Brain microvascular endothelial cell (primary cell): ENCODE measurements around the gene KIF5C.
A peak's percentile ranks its signal among the peaks of the same experiment; 100 is the strongest.

ENCODE experiments used
- DNase-seq: peaks from one replicate; pipeline ENCODE4 v3.0.0-alpha.2; 2020
- H3K27ac ChIP-seq: fragments of 250-450 bp; sonication (Bioruptor Pico); 2 replicates; pipeline ENCODE4 v1.5.1; 2020; ENCODE audit warnings: mild to moderate bottlenecking, moderate library complexity
- H3K27me3 ChIP-seq: fragments of 250-450 bp; sonication (Bioruptor Pico); replicated peaks from 2 replicates; pipeline ENCODE4 v1.5.1; 2020; ENCODE audit warnings: mild to moderate bottlenecking
- H3K36me3 ChIP-seq: fragments of 250-450 bp; sonication (Bioruptor Pico); replicated peaks from 2 replicates; pipeline ENCODE4 v1.5.1; 2020; ENCODE audit warnings: mild to moderate bottlenecking
- H3K4me3 ChIP-seq: 2 replicates; pipeline ENCODE4 v1.5.1; 2011; ENCODE audit warnings: low read depth, mild to moderate bottlenecking, control low read depth, low read length, moderate library complexity
- CTCF ChIP-seq: IDR thresholded peaks from 2 replicates; pipeline ENCODE4 v1.5.1; 2011; ENCODE audit warnings: low read depth, mild to moderate bottlenecking, moderate library complexity, low read length, control low read depth, inconsistent platforms; ENCODE audit errors: missing control alignments
- in situ Hi-C: cut with HindIII; loops from 2 replicates; pipeline ENCODE4 v1.10.0; 2017; ENCODE audit warnings: low sequenced_read_pairs, low pct_ligation_motif_present

The KIF5C gene

GRCh38 chr2:149068996-149069888, 194.2 kb downstream of the KIF5C start:
- TF ChIP-seq CTCF, result no peak
- H3K4me3 ChIP-seq, result no peak overlapping the region
- peak; percentile 54 for DNase-seq
- in situ Hi-C loops, result no loop called here
- peak overlapping the region; percentile 57 for H3K27ac ChIP-seq
- no peaks in the 10 kb centered on the region for H3K36me3 ChIP-seq
- no peaks in the 10 kb centered on the region for H3K27me3 ChIP-seq

- Histone ChIP-seq H3K36me3 (no peaks in the 10 kb centered on the region), H3K27ac (no peak overlapping the region), H3K27me3 (no peaks in the 10 kb centered on the region), H3K4me3 (no peak overlapping the region)
- no peak for TF ChIP-seq CTCF
- no peak for DNase-seq
- in situ Hi-C loops, result no loop called here
Observed at GRCh38 chr2:149070681-149071320, 195.8 kb downstream of the KIF5C start.

- Histone ChIP-seq H3K27ac (no peak overlapping the region), H3K36me3 (no peaks in the 10 kb centered on the region), H3K4me3 (no peak overlapping the region), H3K27me3 (no peaks in the 10 kb centered on the region)
- DNase-seq, result no peak
- TF ChIP-seq CTCF, result no peak
- in situ Hi-C loops, result no loop called here
Observed at GRCh38 chr2:149075105-149075504, 200.1 kb downstream of the KIF5C start.

- Histone ChIP-seq H3K27me3 (no peaks in the 10 kb centered on the region), H3K4me3 (no peak overlapping the region), H3K36me3 (no peaks in the 10 kb centered on the region), H3K27ac (no peak overlapping the region)
- TF ChIP-seq CTCF, result no peak
- in situ Hi-C loops, result no loop called here
- DNase-seq, result no peak
Observed at GRCh38 chr2:149075853-149076252, 200.8 kb downstream of the KIF5C start.
